ENCODE measurements around the gene SLC24A4. TPM values are rescaled to one million over a fixed set of nuclear protein-coding genes. Genes with fewer than 3 reads are reported as not detected.

Gene SLC24A4
- total RNA-seq, 1 experiment from 2014 or later = 0.02 TPM

- Histone ChIP-seq H3K4me3 (no peak overlapping the region), H3K36me3 (no peaks in the 10 kb centered on the region), H3K27ac (no peak overlapping the region), H3K27me3 (no peaks in the 10 kb centered on the region; the same call in 1 of the 2 replicates), H3K4me1 (no peaks in the 10 kb centered on the region), H3K9me3 (replicated peaks) (no peaks in the 10 kb centered on the region)
- DNase-seq = no peak
Measured at GRCh38 chr14:92369097-92369496, 46.1 kb downstream of the SLC24A4 start.

DNA sequence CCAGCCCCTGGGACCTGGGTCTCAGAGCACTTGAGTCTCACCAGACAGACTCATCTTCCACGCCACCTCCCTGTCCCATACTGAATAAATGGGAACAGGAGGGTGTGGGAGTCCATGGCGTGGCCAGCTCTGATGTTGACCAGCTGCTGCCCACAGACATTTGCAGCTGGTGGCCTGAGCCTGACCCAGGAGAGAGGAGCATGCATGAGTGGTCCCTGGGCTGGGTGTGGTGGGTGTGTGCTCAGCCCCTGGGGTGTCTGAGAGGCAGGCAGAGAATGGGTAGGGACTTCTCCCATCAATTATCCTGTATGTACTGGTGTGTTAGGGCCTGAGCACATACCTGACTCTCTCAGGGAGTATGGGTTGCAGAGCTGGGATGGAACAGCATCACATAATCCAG lies 49.3 kb downstream of the SLC24A4 start:
- Histone ChIP-seq H3K27ac (no peak overlapping the region), H3K4me1 (no peaks in the 10 kb centered on the region), H3K9me3 (replicated peaks) (no peaks in the 10 kb centered on the region), H3K27me3 (no peaks in the 10 kb centered on the region; the same call in 1 of the 2 replicates), H3K4me3 (no peak overlapping the region), H3K36me3 (no peaks in the 10 kb centered on the region)
- no peak for DNase-seq

DNA sequence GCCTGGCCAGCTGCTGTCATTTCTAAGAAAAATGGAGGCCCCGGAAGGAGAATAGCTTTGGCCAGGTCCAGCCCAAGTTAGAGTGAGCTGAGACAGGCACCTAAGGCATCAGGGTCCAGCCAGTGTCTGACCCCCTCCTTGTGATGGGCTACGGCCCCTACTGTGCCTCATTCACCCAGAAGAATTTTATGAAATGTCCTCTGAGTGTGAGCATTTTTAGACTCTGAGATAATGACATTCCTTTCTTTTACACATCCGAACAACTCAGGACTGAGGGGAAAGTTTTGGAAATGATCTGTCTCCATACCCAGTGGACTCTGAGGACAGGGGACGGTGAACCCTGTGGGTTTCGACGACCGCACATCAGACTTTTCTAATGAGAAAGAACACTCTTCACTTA lies 50.4 kb downstream of the SLC24A4 start:
- no peak for DNase-seq
- H3K36me3 ChIP-seq = no peaks in the 10 kb centered on the region
- no peak overlapping the region for H3K27ac ChIP-seq
- no peaks in the 10 kb centered on the region for H3K9me3 ChIP-seq (replicated peaks)
- H3K4me1 ChIP-seq = no peaks in the 10 kb centered on the region
- no peak overlapping the region for H3K4me3 ChIP-seq
- no peaks in the 10 kb centered on the region; the same call in 1 of the 2 replicates for H3K27me3 ChIP-seq

DNA sequence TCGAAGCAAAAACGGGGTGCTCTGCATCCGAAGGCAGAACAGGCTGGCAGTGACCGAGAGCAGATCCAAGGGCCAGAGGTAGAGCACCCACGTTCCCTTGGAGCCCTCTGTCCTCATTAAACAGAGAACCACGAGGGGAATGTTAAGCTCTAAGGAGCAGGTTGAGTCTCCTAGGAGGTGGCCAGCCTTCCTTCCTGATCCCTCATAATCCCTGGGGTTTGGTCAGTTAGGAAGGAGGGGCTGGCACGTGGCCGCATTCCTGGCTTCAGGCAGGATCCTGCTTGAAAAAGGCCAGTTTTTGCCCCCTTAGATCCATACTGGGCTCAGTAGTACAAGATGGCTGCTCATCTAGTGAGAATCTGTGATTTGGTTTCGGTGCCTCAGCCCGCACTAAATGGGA lies 57.2 kb downstream of the SLC24A4 start:
- no peaks in the 10 kb centered on the region for H3K9me3 ChIP-seq (replicated peaks)
- H3K27ac ChIP-seq = no peak overlapping the region
- H3K4me3 ChIP-seq = no peak overlapping the region
- no peaks in the 10 kb centered on the region for H3K27me3 ChIP-seq
- H3K36me3 ChIP-seq = no peaks in the 10 kb centered on the region
- no peak for DNase-seq
- H3K4me1 ChIP-seq = no peaks in the 10 kb centered on the region

- no peak overlapping the region for H3K27ac ChIP-seq
- H3K9me3 ChIP-seq (replicated peaks) = no peaks in the 10 kb centered on the region
- H3K27me3 ChIP-seq = no peaks in the 10 kb centered on the region
- no peaks in the 10 kb centered on the region for H3K4me1 ChIP-seq
- no peak for DNase-seq
- H3K4me3 ChIP-seq = no peak overlapping the region
- no peaks in the 10 kb centered on the region for H3K36me3 ChIP-seq
Measured at GRCh38 chr14:92380582-92380981, 57.6 kb downstream of the SLC24A4 start.

DNA sequence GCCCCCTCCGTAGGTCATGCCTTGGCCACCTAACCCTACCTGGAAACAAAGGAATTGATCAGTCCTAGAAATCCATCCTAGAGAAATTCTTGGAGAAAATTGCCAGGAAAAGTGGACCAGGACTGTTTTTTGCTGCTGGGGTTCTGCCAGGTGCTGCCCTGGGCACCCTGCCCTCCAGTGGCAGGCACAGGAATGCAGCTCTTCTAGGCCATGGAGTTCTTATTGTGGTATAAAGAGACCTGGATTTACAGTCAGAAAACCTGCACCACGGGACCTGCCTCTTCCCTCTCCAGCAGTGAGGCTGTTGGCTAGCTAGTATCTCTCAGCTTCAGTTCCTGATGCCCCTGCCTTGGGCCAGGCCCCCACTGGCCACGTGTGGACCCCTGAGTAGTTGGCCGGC lies 59.7 kb downstream of the SLC24A4 start:
- no peak for DNase-seq
- Histone ChIP-seq H3K4me3 (no peak overlapping the region), H3K27ac (no peak overlapping the region), H3K9me3 (replicated peaks) (no peaks in the 10 kb centered on the region), H3K27me3 (no peaks in the 10 kb centered on the region), H3K4me1 (no peaks in the 10 kb centered on the region), H3K36me3 (no peaks in the 10 kb centered on the region)

- H3K4me1 ChIP-seq = no peaks in the 10 kb centered on the region
- H3K4me3 ChIP-seq = no peak overlapping the region
- no peaks in the 10 kb centered on the region for H3K36me3 ChIP-seq
- H3K27ac ChIP-seq = no peak overlapping the region
- H3K27me3 ChIP-seq = no peaks in the 10 kb centered on the region
- no peak for DNase-seq
- no peaks in the 10 kb centered on the region for H3K9me3 ChIP-seq (replicated peaks)
Measured at GRCh38 chr14:92383805-92384204, 60.8 kb downstream of the SLC24A4 start.

DNA sequence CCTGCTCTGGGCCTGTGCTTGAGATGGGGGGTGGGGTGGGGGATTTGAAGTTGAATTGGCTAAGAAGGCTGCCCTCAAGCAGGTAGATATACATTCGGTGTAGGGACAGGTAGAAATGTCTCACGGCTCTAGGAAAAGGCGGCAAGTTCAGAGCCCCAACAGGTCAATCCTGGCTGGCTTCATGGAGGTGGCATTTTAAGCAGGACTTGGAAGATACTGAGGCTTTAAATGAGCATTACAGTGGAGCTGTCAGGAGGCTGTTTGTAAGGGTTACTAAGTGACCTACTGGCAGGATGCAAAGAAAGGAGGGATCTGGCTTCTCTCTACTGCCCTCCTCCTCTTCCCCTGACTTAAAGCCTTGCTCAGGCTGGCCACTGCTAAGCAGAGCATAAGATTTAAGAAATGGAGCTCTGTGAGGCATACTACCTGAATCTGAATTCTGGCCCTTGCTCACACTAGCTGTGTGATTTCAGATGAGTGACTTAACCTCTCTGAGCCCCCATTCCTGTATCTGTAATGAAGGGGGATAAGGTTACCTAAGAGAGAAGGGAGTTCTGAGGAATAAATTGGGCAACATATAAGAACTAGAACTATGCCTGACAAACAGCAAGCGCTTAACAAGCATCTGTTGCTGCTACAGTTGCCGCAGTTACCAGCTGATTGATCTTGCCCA lies 61.6 kb downstream of the SLC24A4 start:
- Histone ChIP-seq H3K36me3 (no peaks in the 10 kb centered on the region), H3K9me3 (replicated peaks) (no peaks in the 10 kb centered on the region), H3K27me3 (no peaks in the 10 kb centered on the region), H3K4me3 (no peak overlapping the region), H3K27ac (no peak overlapping the region), H3K4me1 (no peaks in the 10 kb centered on the region)
- DNase-seq = no peak

DNA sequence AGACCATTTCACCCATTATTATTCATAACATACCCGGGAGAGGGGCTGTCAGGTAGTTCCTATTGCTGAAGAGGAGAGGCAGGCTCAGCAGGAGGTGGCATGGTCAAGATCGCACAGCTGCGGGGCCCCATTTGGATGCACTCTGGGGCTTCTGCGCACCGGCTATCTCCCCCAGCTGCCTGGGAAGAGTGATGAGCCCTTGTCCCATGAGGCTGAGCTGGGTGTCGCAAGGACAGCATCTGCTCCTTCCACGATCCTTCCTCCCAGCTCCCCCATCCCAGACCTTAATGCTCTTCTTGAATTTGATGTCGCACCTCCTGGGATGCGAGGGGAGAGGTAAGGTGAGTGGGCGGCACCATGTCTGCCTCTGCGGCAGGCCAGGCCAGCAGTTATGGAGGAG lies 62.6 kb downstream of the SLC24A4 start:
- Histone ChIP-seq H3K4me1 (no peaks in the 10 kb centered on the region), H3K9me3 (replicated peaks) (no peaks in the 10 kb centered on the region), H3K27ac (no peak overlapping the region), H3K36me3 (no peaks in the 10 kb centered on the region), H3K27me3 (no peaks in the 10 kb centered on the region), H3K4me3 (no peak overlapping the region)
- no peak for DNase-seq

DNA sequence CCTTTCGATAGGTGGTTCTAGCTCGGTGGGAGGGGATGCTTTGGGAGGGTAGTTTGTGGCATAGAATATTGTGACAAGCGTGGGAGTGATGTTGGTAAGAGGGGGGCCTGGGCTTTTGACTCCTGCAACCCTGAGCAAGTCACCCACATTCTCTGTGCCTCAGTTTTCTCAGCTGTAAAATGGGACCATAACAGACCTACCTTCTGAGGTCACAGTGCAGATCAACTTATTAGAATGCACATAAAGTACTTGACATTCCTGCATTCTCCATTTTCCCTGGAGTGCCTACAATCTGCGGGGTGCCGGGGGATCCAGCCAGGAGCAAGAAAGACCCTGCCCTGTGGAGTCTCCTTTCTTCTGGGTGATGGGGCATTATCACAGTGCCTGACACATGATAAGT lies 63.2 kb downstream of the SLC24A4 start:
- H3K4me1 ChIP-seq = no peaks in the 10 kb centered on the region
- no peak for DNase-seq

DNA sequence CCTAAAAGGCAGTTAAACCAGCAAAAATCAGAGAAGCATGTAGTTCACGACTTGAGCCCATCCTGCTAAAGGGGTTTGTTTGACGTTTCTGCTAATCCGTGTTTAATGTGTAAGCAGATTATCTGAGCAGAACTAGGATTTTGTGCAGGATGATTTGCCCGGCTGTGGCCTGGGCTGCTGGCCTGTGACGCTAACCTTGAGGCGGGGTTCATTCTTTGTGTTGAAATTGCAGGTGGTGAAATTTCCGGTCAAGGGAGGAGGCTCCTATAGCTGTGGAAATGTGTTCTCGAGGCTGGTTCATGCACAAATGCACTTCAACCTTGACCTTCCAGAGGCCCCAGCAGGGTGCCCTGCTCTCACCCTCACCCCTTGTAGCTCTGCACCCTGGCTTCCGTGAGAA lies 63.7 kb downstream of the SLC24A4 start:
- H3K4me3 ChIP-seq = no peak overlapping the region
- H3K9me3 ChIP-seq (replicated peaks) = no peaks in the 10 kb centered on the region
- H3K36me3 ChIP-seq = no peaks in the 10 kb centered on the region
- H3K4me1 ChIP-seq = no peaks in the 10 kb centered on the region
- H3K27me3 ChIP-seq = no peaks in the 10 kb centered on the region
- H3K27ac ChIP-seq = no peak overlapping the region
- DNase-seq = no peak

More for the DNA sequence above, 63.2 kb downstream of the SLC24A4 start:
- Histone ChIP-seq H3K4me3 (no peak overlapping the region), H3K9me3 (replicated peaks) (no peaks in the 10 kb centered on the region), H3K27ac (no peak overlapping the region), H3K36me3 (no peaks in the 10 kb centered on the region), H3K27me3 (no peaks in the 10 kb centered on the region)

DNA sequence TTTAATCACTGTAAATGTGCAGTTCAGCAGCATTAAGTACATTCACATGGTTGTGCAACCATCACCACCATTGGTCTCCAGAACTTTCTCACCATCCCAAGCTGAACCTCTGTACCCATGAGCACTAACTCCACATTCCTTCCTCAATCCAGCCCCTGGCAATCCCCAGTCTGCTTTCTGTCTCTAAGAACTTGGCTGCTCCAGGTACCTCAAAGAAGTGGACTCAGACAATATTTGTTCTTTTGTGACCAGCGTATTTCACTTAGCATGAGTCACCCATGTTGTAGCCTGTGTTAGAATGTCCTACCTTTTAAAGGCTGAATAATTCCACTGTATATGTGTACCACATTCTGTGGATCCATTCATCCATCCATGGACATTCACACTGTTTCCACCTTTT lies 64.6 kb downstream of the SLC24A4 start:
- Histone ChIP-seq H3K27ac (no peak overlapping the region), H3K4me3 (no peak overlapping the region), H3K9me3 (replicated peaks) (no peaks in the 10 kb centered on the region), H3K27me3 (no peaks in the 10 kb centered on the region), H3K36me3 (no peaks in the 10 kb centered on the region), H3K4me1 (no peaks in the 10 kb centered on the region)
- no peak for DNase-seq

DNA sequence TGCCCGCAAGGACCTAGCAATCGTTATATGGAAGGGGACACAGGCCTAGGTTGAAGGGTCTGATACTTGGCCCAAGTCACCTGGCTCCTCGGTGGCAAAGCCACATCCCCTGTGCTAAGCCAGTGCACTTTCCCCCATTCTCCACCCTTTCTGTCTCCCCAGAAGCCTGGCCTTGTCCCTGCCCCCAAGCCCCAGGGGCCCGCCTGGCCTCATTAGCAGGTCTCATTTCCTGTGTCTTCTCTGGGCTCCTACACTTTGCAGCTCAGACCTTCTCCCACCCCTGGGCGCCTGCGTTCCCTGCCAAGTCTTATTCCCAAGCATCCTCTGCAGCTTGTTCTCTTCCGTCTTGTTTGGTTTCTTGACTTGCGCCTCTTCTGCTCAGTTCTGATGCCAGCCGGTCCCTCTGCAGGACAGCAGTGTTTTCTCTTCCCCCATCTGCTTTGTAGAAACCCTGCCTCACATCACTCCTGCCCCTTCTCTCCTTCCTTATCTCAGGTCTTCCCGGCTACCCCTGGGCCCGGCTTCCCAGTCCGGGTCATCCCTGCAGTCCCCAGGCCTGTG lies 66.7 kb downstream of the SLC24A4 start:
- H3K9me3 ChIP-seq (replicated peaks) = no peaks in the 10 kb centered on the region
- no peaks in the 10 kb centered on the region for H3K27me3 ChIP-seq
- no peak for DNase-seq
- no peak overlapping the region for H3K4me3 ChIP-seq
- H3K4me1 ChIP-seq = no peaks in the 10 kb centered on the region
- H3K36me3 ChIP-seq = no peaks in the 10 kb centered on the region
- H3K27ac ChIP-seq = no peak overlapping the region

DNA sequence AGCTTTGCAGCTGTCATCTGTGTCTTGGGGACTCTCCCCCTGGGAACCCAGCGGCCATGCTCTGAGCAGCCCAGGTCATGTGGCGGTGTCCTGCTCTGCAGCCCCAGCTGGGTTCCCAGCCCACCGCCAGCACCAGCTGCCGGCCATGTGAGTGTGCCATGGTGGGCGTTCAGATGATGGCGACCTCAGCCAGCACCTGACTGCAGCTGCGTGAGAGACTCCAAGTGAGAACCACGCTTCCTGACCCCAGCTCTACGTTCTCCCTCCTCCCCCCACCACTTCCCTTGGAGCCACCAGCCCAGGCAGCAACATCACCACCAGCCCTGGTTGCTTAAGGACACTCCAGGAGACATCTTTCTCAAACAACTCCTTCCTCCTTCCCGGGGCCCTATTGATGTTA lies 68.8 kb downstream of the SLC24A4 start:
- Histone ChIP-seq H3K9me3 (replicated peaks) (no peaks in the 10 kb centered on the region), H3K4me3 (no peak overlapping the region), H3K27me3 (no peaks in the 10 kb centered on the region), H3K27ac (no peak overlapping the region), H3K36me3 (no peaks in the 10 kb centered on the region), H3K4me1 (no peaks in the 10 kb centered on the region)
- DNase-seq = no peak

GRCh38 chr14:92392711-92393110 lies 69.7 kb downstream of the SLC24A4 start:
- H3K36me3 ChIP-seq = no peaks in the 10 kb centered on the region
- H3K27ac ChIP-seq = no peak overlapping the region
- H3K9me3 ChIP-seq (replicated peaks) = no peaks in the 10 kb centered on the region
- no peak overlapping the region for H3K4me3 ChIP-seq
- DNase-seq = peak; percentile 9 to 22
- H3K27me3 ChIP-seq = no peaks in the 10 kb centered on the region
- H3K4me1 ChIP-seq = no peaks in the 10 kb centered on the region
